ENCODE data around the gene GCK.
"Not testable (repeated sequence)": the region's sequence is repeated elsewhere in the genome, so short reads cannot be mapped to it uniquely, and the experiment has no call there.

GCK gene

GRCh38 chr7:44173911-44174693 lies 15.1 kb downstream of the GCK start:
- H3K4me3 ChIP-seq (ENCODE audit: control insufficient read depth, low read depth, low read length): no peak overlapping the region
- no peak for TF ChIP-seq CTCF (IDR thresholded peaks at IDR 0.05; ENCODE audit: control insufficient read depth, insufficient read depth, low read depth, low read length, missing control alignments)
- no peak for DNase-seq (ENCODE audit: low read depth)

GRCh38 chr7:44172803-44173424 lies 16.3 kb downstream of the GCK start:
- no peak for DNase-seq (ENCODE audit: low read depth)
- TF ChIP-seq CTCF (IDR thresholded peaks at IDR 0.05; ENCODE audit: control insufficient read depth, insufficient read depth, low read depth, low read length, missing control alignments): no peak
- H3K4me3 ChIP-seq (ENCODE audit: control insufficient read depth, low read depth, low read length): no peak overlapping the region

- TF ChIP-seq CTCF (IDR thresholded peaks at IDR 0.05; ENCODE audit: control insufficient read depth, insufficient read depth, low read depth, low read length, missing control alignments): no peak
- no peak for DNase-seq (ENCODE audit: low read depth)
- no peak overlapping the region for H3K4me3 ChIP-seq (ENCODE audit: control insufficient read depth, low read depth, low read length)
Measured at GRCh38 chr7:44172352-44172751, 16.9 kb downstream of the GCK start.

GRCh38 chr7:44171901-44172300 lies 17.3 kb downstream of the GCK start:
- H3K4me3 ChIP-seq (ENCODE audit: control insufficient read depth, low read depth, low read length); DNase-seq (ENCODE audit: low read depth): not testable (repeated sequence)

- DNase-seq (ENCODE audit: low read depth): no peak
- H3K4me3 ChIP-seq (ENCODE audit: control insufficient read depth, low read depth, low read length): no peak overlapping the region
- TF ChIP-seq CTCF (IDR thresholded peaks at IDR 0.05; ENCODE audit: control insufficient read depth, insufficient read depth, low read depth, low read length, missing control alignments): no peak
Measured at GRCh38 chr7:44167920-44168319, 21.3 kb downstream of the GCK start.

- H3K4me3 ChIP-seq (ENCODE audit: control insufficient read depth, low read depth, low read length): no peak overlapping the region
- no peak for TF ChIP-seq CTCF (IDR thresholded peaks at IDR 0.05; ENCODE audit: control insufficient read depth, insufficient read depth, low read depth, low read length, missing control alignments)
- DNase-seq (ENCODE audit: low read depth): peak; percentile 91
Measured at GRCh38 chr7:44163591-44163990, 25.6 kb downstream of the GCK start.

GRCh38 chr7:44162785-44163395 lies 26.3 kb downstream of the GCK start:
- DNase-seq (ENCODE audit: low read depth): no peak
- TF ChIP-seq CTCF (IDR thresholded peaks at IDR 0.05; ENCODE audit: control insufficient read depth, insufficient read depth, low read depth, low read length, missing control alignments): no peak
- no peak overlapping the region for H3K4me3 ChIP-seq (ENCODE audit: control insufficient read depth, low read depth, low read length)
